Mucosa of descending colon (tissue), 3 donors: ENCODE results near the gene TIPRL. TPM values are rescaled to one million over a fixed set of nuclear protein-coding genes. Genes with fewer than 3 reads are reported as not detected.

Source experiments
- ATAC-seq: fragments of 200-7000 bp; cut with Tn5 transposase; one replicate; pipeline ENCODE4 v1.9.1; 2020; ENCODE audit warnings: mild to moderate bottlenecking, moderate library complexity
- DNase-seq, 3 donors: peaks; one replicate each; pipeline ENCODE4 v3.0.0-alpha.2; 2020
- H3K36me3 ChIP-seq: fragments of 200-600 bp; one replicate; pipeline ENCODE4 v1.8.0; 2021; ENCODE audit warnings: low read depth, mild to moderate bottlenecking
- H3K4me1 ChIP-seq: fragments of 200-600 bp; one replicate; pipeline ENCODE4 v1.8.0; 2021; ENCODE audit warnings: low read depth, mild to moderate bottlenecking
- H3K4me3 ChIP-seq: fragments of 200-600 bp; one replicate; pipeline ENCODE4 v1.8.0; 2021; ENCODE audit warnings: mild to moderate bottlenecking
- H3K9me3 ChIP-seq: fragments of 200-600 bp; one replicate; pipeline ENCODE4 v1.8.0; 2021; ENCODE audit warnings: mild to moderate bottlenecking
- intact Hi-C, 2 donors: fragments of 100-400 bp; cut with DNase I in 1 of 2; cut with micrococcal nuclease in 1 of 2; formaldehyde crosslinking; loops; one replicate each; pipeline versions ENCODE4 v1.11.0 to v1.11.1; 2022; cut with DNase I, micrococcal nuclease
- total RNA-seq, 3 donors: library from RNA; stranded (reverse); fragmentation: NEBNext Ultra II Directional in 2 of 3; extraction: Animal tissue kit (Norgen Biotek cat#: 25700) in 2 of 3; gene quantifications; one replicate each; pipeline versions ENCODE4 v1.2.1 to v1.2.4, GENCODE V29; 2021 to 2023
- TF ChIP-seq, protein P1 (sequence below): fragments of 200-600 bp; IDR thresholded peaks from one replicate; pipeline ENCODE4 v1.8.0; 2022; ENCODE audit warnings: antibody characterized with exemption, mild to moderate bottlenecking
- donor health status: DM: no; HTN: no; CAD: no; lungs with moderate emphysema.
- donor health status: DM: no; HTN: no; CAD: no.
- donor health status: DM: no; HTN: yes; CAD: no.

TIPRL gene
- total RNA-seq, 3 donors from 2014 or later: 30.1 to 37.4 (median 33.5) TPM

GRCh38 chr1:168187177-168187576 lies 8.4 kb downstream of the TIPRL start:
- intact Hi-C loops: no loop called here
- Histone ChIP-seq H3K4me3 (no peak overlapping the region), H3K4me1 (no peaks in the 10 kb centered on the region), H3K9me3 (no peaks in the 10 kb centered on the region), H3K36me3 (no peaks in the 10 kb centered on the region)
- no peak for DNase-seq
- TF ChIP-seq, protein P1, sequence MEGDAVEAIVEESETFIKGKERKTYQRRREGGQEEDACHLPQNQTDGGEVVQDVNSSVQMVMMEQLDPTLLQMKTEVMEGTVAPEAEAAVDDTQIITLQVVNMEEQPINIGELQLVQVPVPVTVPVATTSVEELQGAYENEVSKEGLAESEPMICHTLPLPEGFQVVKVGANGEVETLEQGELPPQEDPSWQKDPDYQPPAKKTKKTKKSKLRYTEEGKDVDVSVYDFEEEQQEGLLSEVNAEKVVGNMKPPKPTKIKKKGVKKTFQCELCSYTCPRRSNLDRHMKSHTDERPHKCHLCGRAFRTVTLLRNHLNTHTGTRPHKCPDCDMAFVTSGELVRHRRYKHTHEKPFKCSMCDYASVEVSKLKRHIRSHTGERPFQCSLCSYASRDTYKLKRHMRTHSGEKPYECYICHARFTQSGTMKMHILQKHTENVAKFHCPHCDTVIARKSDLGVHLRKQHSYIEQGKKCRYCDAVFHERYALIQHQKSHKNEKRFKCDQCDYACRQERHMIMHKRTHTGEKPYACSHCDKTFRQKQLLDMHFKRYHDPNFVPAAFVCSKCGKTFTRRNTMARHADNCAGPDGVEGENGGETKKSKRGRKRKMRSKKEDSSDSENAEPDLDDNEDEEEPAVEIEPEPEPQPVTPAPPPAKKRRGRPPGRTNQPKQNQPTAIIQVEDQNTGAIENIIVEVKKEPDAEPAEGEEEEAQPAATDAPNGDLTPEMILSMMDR: no peak
- no peak for ATAC-seq

DNA sequence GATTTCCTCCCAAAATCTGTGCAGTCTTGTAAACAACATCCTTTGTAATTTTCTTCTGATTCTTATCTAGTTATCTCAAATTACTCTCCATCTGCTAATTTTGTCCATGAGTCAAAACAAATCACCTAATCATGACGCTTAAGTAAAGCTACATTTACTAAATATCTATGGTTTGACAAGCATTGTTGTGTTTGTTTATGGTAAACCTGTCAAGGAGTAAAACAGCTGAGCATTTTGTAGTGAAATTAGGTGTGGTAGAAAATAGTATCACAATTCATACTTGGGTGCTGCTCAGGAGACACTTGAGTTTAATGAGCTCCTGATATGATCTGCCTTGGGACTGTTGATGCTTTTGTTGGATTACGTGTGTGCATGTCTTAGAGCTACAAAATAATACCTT lies 11.6 kb downstream of the TIPRL start:
- TF ChIP-seq, protein P1: no peak
- Histone ChIP-seq H3K4me1 (no peaks in the 10 kb centered on the region), H3K9me3 (no peaks in the 10 kb centered on the region), H3K4me3 (no peak overlapping the region), H3K36me3 (no peaks in the 10 kb centered on the region)
- intact Hi-C loops: no loop called here
- ATAC-seq (no peak), DNase-seq (no peak)

DNA sequence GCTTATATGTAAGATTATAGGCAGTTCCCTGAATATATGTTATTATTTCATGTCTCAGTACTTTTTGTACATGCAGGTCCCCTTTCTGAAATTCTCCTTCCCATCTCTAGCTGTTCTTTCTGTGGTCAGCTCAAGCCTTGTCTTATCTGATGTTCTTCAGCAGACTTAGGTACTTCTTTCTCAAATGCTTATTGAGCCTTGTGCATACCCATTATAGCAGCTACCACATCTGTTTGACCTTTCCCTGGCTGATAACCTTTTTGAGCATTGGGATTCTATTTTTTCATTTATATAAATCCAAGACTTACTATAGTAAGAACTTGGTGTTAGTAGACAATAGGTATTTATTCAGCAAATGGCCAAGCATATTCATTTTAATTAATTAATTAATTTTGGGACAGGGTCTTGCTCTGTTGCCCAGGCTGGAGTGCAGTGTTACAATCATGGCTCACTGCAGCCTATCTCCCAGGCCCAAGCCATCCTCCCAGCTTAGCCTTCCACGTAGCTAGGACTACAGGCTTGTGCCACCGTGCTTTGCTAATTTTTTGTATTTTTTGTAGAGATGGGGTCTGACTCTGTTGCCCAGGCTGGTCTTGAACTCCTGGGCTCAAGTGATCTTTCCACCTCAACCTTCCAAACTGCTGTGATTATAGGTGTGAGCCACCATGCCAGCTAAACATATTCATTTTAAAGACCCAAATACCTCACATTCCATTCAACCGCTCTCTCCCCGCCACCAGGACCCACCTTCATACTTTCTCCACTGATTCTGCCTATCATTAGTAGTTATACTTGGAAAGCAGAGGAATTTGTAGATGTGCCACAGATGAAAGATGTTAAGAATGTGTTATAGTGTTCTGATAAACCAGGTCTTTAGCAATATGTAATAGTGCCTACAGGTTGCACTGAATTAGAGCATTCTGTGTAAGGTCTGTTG lies 16.7 kb downstream of the TIPRL start:
- no peaks in the 10 kb centered on the region for H3K4me1 ChIP-seq
- TF ChIP-seq, protein P1: no peak
- no peak overlapping the region for H3K4me3 ChIP-seq
- DNase-seq (no peak), ATAC-seq (no peak)
- no peaks in the 10 kb centered on the region for H3K9me3 ChIP-seq
- no peaks in the 10 kb centered on the region for H3K36me3 ChIP-seq
- intact Hi-C loops: no loop called here

DNA sequence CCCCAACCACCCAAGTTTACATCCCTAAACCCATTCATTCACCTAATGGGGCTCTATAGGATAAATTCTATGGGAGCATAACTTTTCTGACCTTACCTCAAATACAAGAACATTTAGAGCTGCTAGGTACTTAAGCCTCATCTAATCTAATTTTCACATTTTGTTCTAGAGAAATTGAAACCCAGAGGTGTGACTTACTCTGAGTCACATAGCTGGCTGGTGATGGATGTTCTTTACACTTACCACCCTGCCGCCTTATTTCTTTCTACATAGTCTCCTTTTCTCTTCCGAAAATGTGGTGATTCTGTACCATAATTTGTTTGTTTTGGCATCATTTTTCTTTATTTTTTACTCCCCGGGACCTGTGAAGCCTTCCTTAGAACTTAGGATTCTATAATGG lies 20.3 kb downstream of the TIPRL start:
- intact Hi-C loops: no loop called here
- H3K4me3 ChIP-seq: no peak overlapping the region
- no peak for DNase-seq
- TF ChIP-seq, protein P1: no peak
- no peaks in the 10 kb centered on the region for H3K4me1 ChIP-seq
- ATAC-seq: no peak
- no peaks in the 10 kb centered on the region for H3K9me3 ChIP-seq
- no peaks in the 10 kb centered on the region for H3K36me3 ChIP-seq

DNA sequence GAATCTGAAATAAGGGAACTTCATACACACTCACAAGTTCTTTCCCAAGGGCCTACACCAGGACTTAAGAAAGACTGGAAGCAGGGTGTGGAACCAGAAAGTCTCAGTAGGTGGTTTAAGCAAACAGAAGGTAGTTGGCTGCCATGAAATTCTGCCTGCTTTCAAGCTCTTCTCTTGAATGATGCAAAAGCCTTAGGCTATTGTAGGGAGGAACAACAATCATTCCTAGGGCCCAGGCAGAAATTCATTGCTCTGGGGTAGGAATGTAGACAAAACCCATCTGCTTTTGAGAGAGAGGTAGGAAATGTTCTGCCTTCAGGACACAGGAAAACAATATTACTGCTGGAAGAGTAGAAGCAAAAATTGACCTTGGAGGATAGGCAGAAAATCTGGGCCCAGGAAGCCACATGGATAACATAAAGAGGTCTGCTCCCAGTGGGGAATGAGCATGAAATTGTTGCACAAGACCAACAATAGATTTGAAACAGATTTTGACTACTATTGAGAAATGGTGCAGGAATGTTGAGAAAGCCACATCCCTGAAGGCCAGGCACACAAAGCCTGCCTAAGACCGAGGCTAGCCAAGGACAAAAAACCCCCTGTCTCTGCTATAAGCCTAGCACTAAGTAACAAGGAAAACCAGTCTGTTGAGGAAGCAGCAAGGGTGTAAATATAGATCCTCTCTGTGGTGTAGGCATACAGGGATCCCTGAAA lies 24.3 kb downstream of the TIPRL start:
- H3K4me1 ChIP-seq: no peaks in the 10 kb centered on the region
- DNase-seq: no peak
- no peak for ATAC-seq

More for the DNA sequence above, 24.3 kb downstream of the TIPRL start:
- no peaks in the 10 kb centered on the region for H3K36me3 ChIP-seq
- intact Hi-C loops: no loop called here
- no peak overlapping the region for H3K4me3 ChIP-seq
- TF ChIP-seq, protein P1: no peak
- H3K9me3 ChIP-seq: no peaks in the 10 kb centered on the region
